ENCODE results near the gene BRINP3. TPM values are rescaled to one million over a fixed set of nuclear protein-coding genes. Genes with fewer than 3 reads are reported as not detected.

The BRINP3 gene
- total RNA-seq, 2 experiments from 2014 or later, result not detected

DNA sequence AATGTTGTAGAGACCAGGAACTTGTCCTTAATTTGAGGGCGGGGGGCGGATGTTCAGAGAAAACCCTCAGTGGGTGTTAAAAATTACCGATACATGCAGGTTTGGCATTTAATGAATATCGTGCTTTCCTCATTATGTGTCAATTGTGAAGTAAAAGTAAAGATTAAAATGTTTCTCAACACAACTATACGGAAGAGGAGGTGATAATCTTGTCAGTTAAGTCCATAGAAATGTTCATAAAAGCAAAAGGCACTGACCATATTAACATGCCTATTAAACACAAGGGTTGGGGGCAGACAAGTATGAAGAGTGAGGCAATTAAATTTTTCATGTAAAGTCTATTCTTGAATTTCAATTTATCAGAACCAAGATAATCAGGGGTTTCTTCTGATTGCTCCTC, 1.3 kb downstream of the BRINP3 start:
- no peak overlapping the region for H3K4me3 Mint-ChIP-seq
- H3K36me3 Mint-ChIP-seq, result no peaks in the 10 kb centered on the region
- peaks cover 16% of the 10 kb centered on the region for H3K4me1 Mint-ChIP-seq (ENCODE audit: low read depth)
- intact Hi-C loops (cut with micrococcal nuclease), result no loop called here
- ChIA-PET CTCF (no interaction called here), POLR2A (no interaction called here)
- no peak for DNase-seq
- H3K27ac Mint-ChIP-seq, result no peak overlapping the region
- peaks cover 23% of the 10 kb centered on the region for H3K27me3 Mint-ChIP-seq
- no peaks in the 10 kb centered on the region for H3K9me3 Mint-ChIP-seq

DNA sequence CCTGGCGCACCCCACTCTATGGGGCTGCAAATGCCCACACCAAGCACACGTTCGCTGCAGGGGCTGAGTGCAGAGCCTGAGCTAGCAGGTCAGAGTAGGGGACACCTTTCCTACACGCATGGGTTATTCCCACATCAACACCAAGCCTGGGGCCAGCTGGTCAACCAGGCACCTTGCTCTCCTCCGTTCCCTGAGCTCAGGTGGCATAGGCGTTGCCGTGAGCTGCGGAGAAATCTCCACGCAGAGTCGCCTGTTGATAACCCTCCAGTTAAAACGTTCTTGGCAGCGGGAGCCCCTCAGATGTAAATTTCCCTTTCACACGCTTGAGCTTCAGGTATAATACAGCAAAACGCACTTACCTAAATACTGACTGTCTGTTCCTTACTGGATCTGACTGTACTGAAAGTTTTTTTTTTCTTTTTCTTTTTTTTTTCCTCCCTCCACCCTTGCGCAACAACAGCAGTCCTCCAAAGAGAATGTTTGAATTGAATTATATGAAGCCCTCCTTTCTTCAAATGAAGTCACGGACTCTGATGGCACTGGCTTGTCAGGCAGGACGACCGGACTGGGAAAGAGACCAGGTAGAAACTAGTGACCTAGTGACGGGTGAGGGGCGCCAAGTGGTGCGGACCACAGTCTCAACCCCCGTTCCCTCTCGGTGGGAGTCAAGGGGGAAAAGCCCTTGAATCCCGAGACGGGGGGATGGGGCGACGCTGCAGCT, 2.1 kb downstream of the BRINP3 start:
- no peak for DNase-seq
- Mint-ChIP-seq H3K27ac (no peak overlapping the region), H3K4me3 (no peak overlapping the region), H3K4me1 (ENCODE audit: low read depth) (peaks cover 16% of the 10 kb centered on the region), H3K9me3 (no peaks in the 10 kb centered on the region), H3K36me3 (no peaks in the 10 kb centered on the region), H3K27me3 (peaks cover 23% of the 10 kb centered on the region)
- CTCF ChIA-PET, result interaction anchor here (0.6 kb wide), 1 partner anchor 41 kb away, joined by 3 read pairs; no protein-coding TSS in a partner anchor
- POLR2A ChIA-PET, result no interaction called here
- intact Hi-C loops (cut with micrococcal nuclease), result no loop called here

DNA sequence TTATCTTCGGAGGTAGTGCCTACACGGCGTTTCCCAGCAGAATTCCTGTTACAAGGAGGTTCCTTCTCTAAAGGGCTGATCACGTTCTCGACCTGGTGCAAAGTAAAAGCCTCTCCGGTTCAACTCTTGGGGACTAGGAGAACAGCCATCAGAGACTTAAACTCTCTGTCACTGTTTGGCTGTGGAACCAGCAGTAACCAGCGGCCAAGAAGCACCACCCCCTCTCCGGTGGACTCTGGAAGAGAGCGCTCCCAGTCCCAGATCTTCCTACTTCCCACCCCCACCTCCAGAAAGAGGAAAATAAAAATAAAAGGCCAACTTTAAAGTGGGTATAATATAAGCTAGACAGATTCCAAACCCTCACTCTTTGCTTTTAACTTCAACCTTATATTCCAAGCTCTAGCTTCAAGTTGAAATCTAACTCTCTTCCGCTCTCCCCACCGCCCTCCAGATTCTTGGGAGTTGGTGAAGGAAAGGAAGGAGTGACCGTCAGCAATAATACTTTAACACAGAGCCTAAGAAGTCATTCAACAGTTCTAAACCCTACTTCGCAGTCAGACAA, 2.9 kb downstream of the BRINP3 start:
- intact Hi-C loops (cut with micrococcal nuclease), result no loop called here
- peaks cover 23% of the 10 kb centered on the region for H3K27me3 Mint-ChIP-seq
- POLR2A ChIA-PET, result no interaction called here
- H3K36me3 Mint-ChIP-seq, result no peaks in the 10 kb centered on the region
- H3K27ac Mint-ChIP-seq, result no peak overlapping the region
- no peak for DNase-seq
- CTCF ChIA-PET, result no interaction called here
- H3K9me3 Mint-ChIP-seq, result no peaks in the 10 kb centered on the region
- H3K4me1 Mint-ChIP-seq (ENCODE audit: low read depth), result peaks cover 16% of the 10 kb centered on the region
- no peak overlapping the region for H3K4me3 Mint-ChIP-seq

DNA sequence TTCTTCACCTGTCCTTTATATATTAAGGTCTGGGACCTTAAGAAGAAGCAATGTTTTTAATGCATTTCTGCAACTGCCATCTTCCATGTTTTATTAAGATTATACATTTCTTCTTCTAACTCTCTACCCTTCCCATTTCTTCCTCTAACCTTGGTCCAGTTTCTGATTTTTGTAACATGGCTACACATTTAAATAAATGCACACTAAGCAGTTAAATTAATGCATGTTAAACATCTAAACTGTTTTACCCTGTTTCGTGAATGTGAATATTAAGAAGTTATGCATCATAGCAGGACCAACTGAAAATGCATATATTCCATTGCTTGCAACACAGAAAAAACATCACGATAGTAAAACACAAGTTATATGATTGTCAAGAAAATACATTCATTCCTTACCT, 3.7 kb downstream of the BRINP3 start:
- intact Hi-C loops (cut with micrococcal nuclease), result no loop called here
- H3K4me3 Mint-ChIP-seq, result no peak overlapping the region
- peaks cover 16% of the 10 kb centered on the region for H3K4me1 Mint-ChIP-seq (ENCODE audit: low read depth)
- H3K9me3 Mint-ChIP-seq, result no peaks in the 10 kb centered on the region
- H3K36me3 Mint-ChIP-seq, result no peaks in the 10 kb centered on the region
- no peak for DNase-seq
- ChIA-PET POLR2A (no interaction called here), CTCF (no interaction called here)
- H3K27me3 Mint-ChIP-seq, result peaks cover 23% of the 10 kb centered on the region
- H3K27ac Mint-ChIP-seq, result no peak overlapping the region

DNA sequence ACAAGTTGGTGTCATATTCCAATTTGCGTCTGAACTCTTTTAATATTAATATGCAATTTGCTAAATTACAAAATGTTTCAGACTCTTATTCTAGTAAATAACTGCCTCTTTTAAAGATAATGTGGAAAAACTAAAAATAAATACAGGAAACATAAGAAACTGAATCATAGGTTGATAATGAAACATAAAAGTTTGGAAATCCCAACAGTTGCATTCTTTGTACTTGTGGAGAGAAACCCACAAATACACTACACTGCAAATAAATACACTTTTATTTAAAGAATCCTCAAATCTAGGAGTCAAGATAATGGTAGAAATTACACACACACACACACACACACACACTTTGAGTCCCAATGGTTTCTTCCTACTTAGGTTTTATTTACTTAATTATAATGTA, 5.2 kb downstream of the BRINP3 start:
- Mint-ChIP-seq H3K4me1 (ENCODE audit: low read depth) (peaks cover 2% of the 10 kb centered on the region), H3K27ac (no peak overlapping the region), H3K36me3 (no peaks in the 10 kb centered on the region), H3K4me3 (no peak overlapping the region), H3K9me3 (no peaks in the 10 kb centered on the region), H3K27me3 (peaks cover 16% of the 10 kb centered on the region)
- intact Hi-C loops (cut with micrococcal nuclease), result no loop called here
- DNase-seq, result no peak
- CTCF ChIA-PET, result no interaction called here
- POLR2A ChIA-PET, result no interaction called here

DNA sequence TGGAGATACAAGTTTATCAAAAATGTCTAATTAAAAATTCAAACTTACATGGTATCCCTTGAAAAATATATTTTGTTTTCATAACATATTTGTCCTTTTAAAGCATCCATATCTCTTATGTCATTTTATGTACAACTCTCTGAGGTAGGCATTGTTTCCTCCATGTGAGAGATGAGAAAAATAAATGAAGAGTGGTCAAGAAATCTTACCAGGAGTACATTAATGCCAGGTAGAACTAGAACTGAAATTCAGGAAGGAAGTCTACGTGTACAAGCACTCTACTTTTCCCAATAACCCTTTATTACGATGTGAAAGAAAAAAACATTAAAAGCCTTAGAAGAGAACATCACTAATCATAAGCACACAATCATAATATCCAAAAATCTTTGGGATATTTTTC, 5.6 kb downstream of the BRINP3 start:
- ChIA-PET POLR2A (no interaction called here), CTCF (no interaction called here)
- H3K27me3 Mint-ChIP-seq, result peaks cover 12% of the 10 kb centered on the region
- no peaks in the 10 kb centered on the region for H3K4me1 Mint-ChIP-seq (ENCODE audit: low read depth)
- H3K4me3 Mint-ChIP-seq, result no peak overlapping the region
- H3K27ac Mint-ChIP-seq, result no peak overlapping the region
- intact Hi-C loops (cut with micrococcal nuclease), result no loop called here
- H3K9me3 Mint-ChIP-seq, result no peaks in the 10 kb centered on the region
- no peak for DNase-seq
- H3K36me3 Mint-ChIP-seq, result no peaks in the 10 kb centered on the region

DNA sequence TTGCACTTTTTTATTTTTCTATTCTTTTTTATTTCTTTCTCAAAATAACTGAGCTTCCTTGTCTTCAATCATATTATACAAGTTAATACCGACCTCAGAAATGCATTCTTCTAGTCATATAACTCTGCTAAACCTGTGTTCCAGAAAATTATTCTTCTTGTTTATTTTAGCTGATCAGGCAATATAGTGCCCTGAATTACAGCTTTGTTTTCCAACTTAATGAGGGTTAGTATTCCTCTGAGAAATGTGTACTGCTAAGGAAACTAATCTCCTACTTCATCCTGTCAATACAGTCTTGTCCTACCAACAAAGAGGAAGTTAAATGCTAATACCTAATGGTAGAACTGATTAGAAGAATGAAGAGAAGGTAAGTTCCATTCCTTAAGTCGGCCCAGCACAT, 13.0 kb downstream of the BRINP3 start:
- ChIA-PET POLR2A (no interaction called here), CTCF (no interaction called here)
- intact Hi-C loops (cut with micrococcal nuclease), result no loop called here
- Mint-ChIP-seq H3K4me3 (no peak overlapping the region), H3K4me1 (ENCODE audit: low read depth) (no peaks in the 10 kb centered on the region), H3K27ac (no peak overlapping the region), H3K27me3 (no peaks in the 10 kb centered on the region), H3K36me3 (no peaks in the 10 kb centered on the region), H3K9me3 (peaks cover 8% of the 10 kb centered on the region)
- DNase-seq, result no peak

DNA sequence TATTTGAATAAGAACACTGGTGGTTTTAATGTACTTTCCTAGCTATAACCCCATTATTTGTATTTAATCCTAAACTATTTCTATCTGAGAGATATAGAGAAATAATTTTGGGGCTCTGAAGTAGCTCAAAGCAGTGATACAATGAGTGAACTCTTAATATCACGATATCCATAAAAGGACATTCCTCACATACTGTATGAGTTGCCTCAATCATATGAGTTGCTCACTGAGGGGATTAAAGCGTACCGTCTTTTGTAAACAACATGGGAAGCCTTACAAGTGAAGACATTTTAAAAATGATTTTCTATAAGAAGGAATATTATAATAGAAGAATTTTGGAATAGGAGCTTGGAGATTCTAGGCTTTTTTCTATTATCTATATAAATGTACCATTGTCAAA, 21.5 kb downstream of the BRINP3 start:
- CTCF ChIA-PET, result interaction anchor here (1.0 kb wide), 1 partner anchor 9 kb away, joined by 3 read pairs; no protein-coding TSS in a partner anchor
- POLR2A ChIA-PET, result no interaction called here
- H3K4me3 Mint-ChIP-seq, result no peak overlapping the region

DNA sequence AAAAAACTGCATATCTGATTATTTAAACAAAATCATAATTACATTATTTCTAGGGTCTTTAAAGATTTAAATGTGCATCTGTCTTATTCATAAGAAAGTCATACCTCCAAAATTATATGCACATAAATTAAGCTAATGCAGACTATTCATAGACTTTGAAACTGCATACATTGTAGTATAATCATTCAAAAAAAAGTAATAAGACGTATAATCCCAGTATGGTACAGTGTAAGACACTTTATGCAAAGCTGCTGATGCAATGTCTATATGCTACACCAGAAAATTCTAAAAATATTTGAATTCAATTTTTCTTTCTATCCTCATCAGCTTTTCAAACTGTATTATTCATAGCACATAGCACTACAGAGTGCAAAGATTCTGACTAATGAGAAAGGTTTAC, 22.0 kb downstream of the BRINP3 start:
- POLR2A ChIA-PET, result no interaction called here
- no peak overlapping the region for H3K4me3 Mint-ChIP-seq
- intact Hi-C loops (cut with micrococcal nuclease), result no loop called here

More for the DNA sequence above, 21.5 kb downstream of the BRINP3 start:
- Mint-ChIP-seq H3K27ac (no peak overlapping the region), H3K4me1 (ENCODE audit: low read depth) (no peaks in the 10 kb centered on the region), H3K36me3 (no peaks in the 10 kb centered on the region), H3K9me3 (peaks cover 8% of the 10 kb centered on the region), H3K27me3 (no peaks in the 10 kb centered on the region)
- no peak for DNase-seq
- intact Hi-C loops (cut with micrococcal nuclease), result no loop called here

DNA sequence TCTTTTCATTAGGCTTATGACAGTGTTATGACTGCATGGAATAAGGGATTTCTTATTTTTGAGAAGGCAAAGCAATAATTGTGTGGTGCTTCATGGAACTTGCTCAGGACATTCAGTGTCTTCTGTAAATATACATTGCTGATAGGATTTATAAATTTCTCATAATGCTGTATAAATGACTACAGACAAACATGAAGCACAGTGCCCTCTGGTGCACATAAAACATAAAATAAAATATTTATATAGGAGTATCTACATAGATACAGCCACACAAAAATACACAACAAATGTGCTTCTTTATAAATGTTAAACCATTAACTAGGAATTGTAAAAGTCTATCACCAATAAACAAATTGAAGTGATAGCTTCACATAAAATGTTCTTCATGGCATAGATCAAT, 24.1 kb downstream of the BRINP3 start:
- H3K9me3 Mint-ChIP-seq, result peaks cover 5% of the 10 kb centered on the region
- H3K27me3 Mint-ChIP-seq, result no peaks in the 10 kb centered on the region
- intact Hi-C loops (cut with micrococcal nuclease), result no loop called here
- DNase-seq, result no peak
- no peaks in the 10 kb centered on the region for H3K36me3 Mint-ChIP-seq
- H3K27ac Mint-ChIP-seq, result no peak overlapping the region
- H3K4me1 Mint-ChIP-seq (ENCODE audit: low read depth), result no peaks in the 10 kb centered on the region
- no peak overlapping the region for H3K4me3 Mint-ChIP-seq
- CTCF ChIA-PET, result no interaction called here
- POLR2A ChIA-PET, result no interaction called here

More for the DNA sequence above, 22.0 kb downstream of the BRINP3 start:
- Mint-ChIP-seq H3K27me3 (no peaks in the 10 kb centered on the region), H3K27ac (no peak overlapping the region), H3K9me3 (peaks cover 5% of the 10 kb centered on the region), H3K36me3 (no peaks in the 10 kb centered on the region), H3K4me1 (ENCODE audit: low read depth) (no peaks in the 10 kb centered on the region)
- CTCF ChIA-PET, result interaction anchor here (1.0 kb wide), 1 partner anchor 9 kb away, joined by 3 read pairs; no protein-coding TSS in a partner anchor
- no peak for DNase-seq

DNA sequence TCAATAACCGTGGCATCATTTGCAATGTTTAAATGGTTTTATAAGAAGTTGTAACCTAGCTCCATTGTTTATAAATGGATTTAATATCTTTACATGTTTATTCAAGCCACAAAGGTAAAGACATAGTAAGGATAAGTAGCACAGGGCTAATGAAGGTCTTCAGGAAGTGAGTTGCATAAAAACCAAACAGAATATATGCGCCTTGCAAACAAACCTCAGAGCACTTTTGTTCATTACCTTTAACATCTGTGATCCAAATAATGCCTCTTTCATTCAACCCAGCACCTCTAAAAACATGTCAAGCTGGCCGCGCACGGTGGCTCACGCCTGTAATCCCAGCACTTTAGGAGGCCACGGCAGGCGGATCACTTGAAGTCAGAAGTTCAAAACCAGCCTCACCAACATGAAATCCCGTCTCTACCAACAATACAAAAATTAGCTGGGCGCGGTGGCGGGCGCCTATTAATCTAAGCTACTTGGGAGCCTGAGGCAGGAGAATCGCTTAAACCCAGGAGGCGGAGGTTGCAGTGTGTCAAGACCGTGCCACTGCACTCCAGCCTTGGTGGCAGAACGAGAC, 25.3 kb downstream of the BRINP3 start:
- Mint-ChIP-seq H3K27ac (no peak overlapping the region), H3K4me3 (no peak overlapping the region), H3K27me3 (no peaks in the 10 kb centered on the region), H3K9me3 (peaks cover 5% of the 10 kb centered on the region), H3K4me1 (ENCODE audit: low read depth) (no peaks in the 10 kb centered on the region), H3K36me3 (no peaks in the 10 kb centered on the region)
- POLR2A ChIA-PET, result no interaction called here
- intact Hi-C loops (cut with micrococcal nuclease), result no loop called here
- DNase-seq, result no peak
- CTCF ChIA-PET, result no interaction called here

DNA sequence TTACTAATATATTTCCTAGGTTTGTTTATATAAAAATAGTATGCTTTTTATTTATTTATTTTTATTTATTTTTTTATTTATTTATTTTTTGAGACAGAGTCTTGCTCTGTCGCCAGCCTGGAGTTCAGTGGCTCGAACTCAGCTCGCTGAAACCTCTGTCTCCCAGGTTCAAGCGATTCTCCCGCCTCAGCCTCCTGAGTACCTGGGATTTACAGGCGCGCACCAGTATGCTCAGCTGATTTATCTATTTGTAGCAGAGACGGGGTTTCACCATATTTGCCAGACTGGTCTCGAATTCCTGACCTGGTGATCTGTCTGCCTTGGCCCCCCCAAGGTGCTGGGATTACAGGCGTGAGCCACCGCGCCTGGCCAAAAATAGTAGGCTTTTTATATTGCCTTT, 33.2 kb downstream of the BRINP3 start:
- Mint-ChIP-seq H3K4me3 (no peak overlapping the region), H3K9me3 (peaks cover 3% of the 10 kb centered on the region)
- POLR2A ChIA-PET, result no interaction called here

DNA sequence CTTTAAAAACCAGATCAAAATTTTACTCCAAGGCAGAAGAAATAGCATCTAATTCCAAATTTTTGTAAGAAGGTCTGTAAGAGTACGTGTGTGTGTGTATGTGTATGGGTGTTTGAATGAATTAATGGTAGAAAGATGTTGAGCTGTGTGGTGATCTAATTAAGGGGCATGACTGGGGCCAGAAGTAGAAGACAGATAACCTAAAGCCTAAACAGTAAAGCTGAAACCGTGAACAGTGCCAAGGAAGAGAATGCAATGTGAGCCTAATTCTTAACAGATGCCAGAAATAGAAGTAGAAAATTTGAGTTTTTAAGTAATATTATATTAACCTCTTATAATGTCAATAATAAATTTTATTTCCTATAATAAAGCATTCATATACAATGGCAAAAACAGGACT, 38.2 kb downstream of the BRINP3 start:
- Mint-ChIP-seq H3K27ac (no peak overlapping the region), H3K27me3 (no peaks in the 10 kb centered on the region), H3K36me3 (no peaks in the 10 kb centered on the region), H3K9me3 (peaks cover 10% of the 10 kb centered on the region), H3K4me1 (ENCODE audit: low read depth) (no peaks in the 10 kb centered on the region), H3K4me3 (no peak overlapping the region)
- intact Hi-C loops (cut with micrococcal nuclease), result no loop called here
- CTCF ChIA-PET, result no interaction called here
- no peak for DNase-seq
- POLR2A ChIA-PET, result no interaction called here

More for the DNA sequence above, 33.2 kb downstream of the BRINP3 start:
- H3K27me3 Mint-ChIP-seq, result no peaks in the 10 kb centered on the region
- CTCF ChIA-PET, result no interaction called here
- H3K36me3 Mint-ChIP-seq, result no peaks in the 10 kb centered on the region
- intact Hi-C loops (cut with micrococcal nuclease), result no loop called here
- no peak overlapping the region for H3K27ac Mint-ChIP-seq
- H3K4me1 Mint-ChIP-seq (ENCODE audit: low read depth), result no peaks in the 10 kb centered on the region
- no peak for DNase-seq
